OCI-LY1 (cell line): ENCODE data around the gene TEAD3.

Source experiments
- H2AFZ ChIP-seq: fragments of 200-600 bp; sonication (generic), shearing (Covaris generic); 2 replicates; pipeline ENCODE4 v1.6.0; 2014; ENCODE audit warnings: antibody characterized with exemption, mild to moderate bottlenecking, low read length
- H3F3A ChIP-seq: fragments of 200-600 bp; sonication (generic), shearing (Covaris generic); 2 replicates; pipeline ENCODE4 v1.6.0; 2014; ENCODE audit warnings: mild to moderate bottlenecking, antibody characterized with exemption, low read length, moderate library complexity; ENCODE audit not compliant: insufficient read depth
- H3K27ac ChIP-seq: fragments of 200-600 bp; sonication (generic); 2 replicates; pipeline ENCODE4 v1.5.1; 2014; ENCODE audit warnings: low read length, mixed run types, mild to moderate bottlenecking, low read depth; ENCODE audit not compliant: poor library complexity, severe bottlenecking
- H3K27me3 ChIP-seq: fragments of 200-600 bp; sonication (generic); 2 replicates; pipeline ENCODE4 v1.6.0; 2014; ENCODE audit warnings: antibody characterized with exemption, mild to moderate bottlenecking, low read length, moderate library complexity; ENCODE audit not compliant: insufficient read depth
- H3K36me3 ChIP-seq: fragments of 200-600 bp; sonication (generic); 2 replicates; pipeline ENCODE4 v1.6.1; 2014; ENCODE audit warnings: mild to moderate bottlenecking, antibody characterized with exemption, low read length, moderate library complexity, mixed read lengths; ENCODE audit not compliant: insufficient read depth
- H3K4me1 ChIP-seq: fragments of 200-600 bp; sonication (generic); 2 replicates; pipeline ENCODE4 v1.5.1; 2014; ENCODE audit warnings: mild to moderate bottlenecking, low read length, moderate library complexity; ENCODE audit not compliant: insufficient read depth, severe bottlenecking
- H3K4me2 ChIP-seq: fragments of 200-600 bp; sonication (generic), shearing (Covaris generic); 2 replicates; pipeline ENCODE4 v1.6.1; 2014; ENCODE audit warnings: low read length
- H3K4me3 ChIP-seq: fragments of 200-600 bp; sonication (generic); 2 replicates; pipeline ENCODE4 v1.5.1; 2014; ENCODE audit warnings: low read length, low read depth, mild to moderate bottlenecking, mixed read lengths; ENCODE audit not compliant: poor library complexity, severe bottlenecking
- H3K79me2 ChIP-seq: fragments of 200-600 bp; shearing (Covaris generic); 2 replicates; pipeline ENCODE4 v1.6.1; 2016; ENCODE audit warnings: mixed run types, low read length, mixed read lengths; ENCODE audit not compliant: insufficient read depth
- H3K9ac ChIP-seq: fragments of 200-600 bp; sonication (generic), shearing (Covaris generic); 2 replicates; pipeline ENCODE4 v1.6.1; 2014; ENCODE audit warnings: mild to moderate bottlenecking, low read length, mixed read lengths
- H3K9me2 ChIP-seq: fragments of 200-600 bp; sonication (generic), shearing (Covaris generic); 2 replicates; pipeline ENCODE4 v1.6.1; 2014; ENCODE audit warnings: low read depth, mild to moderate bottlenecking, low read length, mixed read lengths
- H3K9me3 ChIP-seq: fragments of 200-600 bp; shearing (Covaris generic); 2 replicates; pipeline ENCODE4 v1.6.1; 2014; ENCODE audit warnings: low read length, mixed read lengths
- H4K20me1 ChIP-seq: fragments of 200-600 bp; sonication (generic), shearing (Covaris generic); 2 replicates; pipeline ENCODE4 v1.6.0; 2016; ENCODE audit warnings: mild to moderate bottlenecking, low read length; ENCODE audit not compliant: insufficient read depth
- CTCF ChIP-seq: fragments of 200-600 bp; sonication (generic), shearing (Covaris generic); IDR thresholded peaks from 2 replicates; pipeline ENCODE4 v1.5.1; 2017; ENCODE audit warnings: mild to moderate bottlenecking, antibody characterized with exemption, low read length, moderate library complexity, mixed read lengths
- EZH2 ChIP-seq: fragments of 200-600 bp; sonication (generic), shearing (Covaris generic); IDR thresholded peaks from 2 replicates; pipeline ENCODE4 v1.8.0; 2017; ENCODE audit warnings: borderline replicate concordance, mixed run types, mild to moderate bottlenecking, antibody characterized with exemption, low read length, moderate library complexity, mixed read lengths

TEAD3 gene

GRCh38 chr6:35443341-35444030, 53.4 kb downstream of the TEAD3 start:
- Histone ChIP-seq H3K27ac (no peak overlapping the region), H3K27me3 (no peaks in the 10 kb centered on the region), H3K9ac (no peak overlapping the region), H3K4me1 (no peaks in the 10 kb centered on the region), H3K9me3 (no peaks in the 10 kb centered on the region), H3K4me2 (no peak overlapping the region), H4K20me1 (no peaks in the 10 kb centered on the region), H3K36me3 (no peaks in the 10 kb centered on the region), H3K9me2 (no peaks in the 10 kb centered on the region), H2AFZ (no peak overlapping the region), H3F3A (no peaks in the 10 kb centered on the region), H3K79me2 (no peaks in the 10 kb centered on the region), H3K4me3 (no peak overlapping the region)
- TF ChIP-seq CTCF (no peak), EZH2 (no peak)

- Histone ChIP-seq H2AFZ (no peak overlapping the region), H3K4me1 (no peaks in the 10 kb centered on the region), H3K9me3 (no peaks in the 10 kb centered on the region), H4K20me1 (no peaks in the 10 kb centered on the region), H3K9me2 (no peaks in the 10 kb centered on the region), H3K79me2 (no peaks in the 10 kb centered on the region), H3K4me2 (no peak overlapping the region), H3K27ac (no peak overlapping the region), H3K4me3 (no peak overlapping the region), H3K36me3 (no peaks in the 10 kb centered on the region), H3K27me3 (no peaks in the 10 kb centered on the region), H3K9ac (no peak overlapping the region), H3F3A (no peaks in the 10 kb centered on the region)
- TF ChIP-seq CTCF: no peak
- no peak for TF ChIP-seq EZH2
Measured at GRCh38 chr6:35442693-35443092, 54.2 kb downstream of the TEAD3 start.

- Histone ChIP-seq H3F3A (no peaks in the 10 kb centered on the region), H2AFZ (no peak overlapping the region), H3K9me2 (no peaks in the 10 kb centered on the region), H3K4me3 (no peak overlapping the region), H3K27ac (no peak overlapping the region), H3K9me3 (no peaks in the 10 kb centered on the region), H3K27me3 (no peaks in the 10 kb centered on the region), H3K9ac (no peak overlapping the region), H3K4me2 (no peak overlapping the region), H3K79me2 (no peaks in the 10 kb centered on the region), H3K36me3 (no peaks in the 10 kb centered on the region), H3K4me1 (no peaks in the 10 kb centered on the region), H4K20me1 (no peaks in the 10 kb centered on the region)
- TF ChIP-seq EZH2: no peak
- TF ChIP-seq CTCF: no peak
Measured at GRCh38 chr6:35441642-35442041, 55.2 kb downstream of the TEAD3 start.
